GM12892 (cell line): ENCODE results near the gene C1orf210.

Experiments used
- POLR2A ChIP-seq: IDR thresholded peaks from 2 replicates; pipeline ENCODE4 v1.6.1; 2011; ENCODE audit warnings: low read depth, low read length, control low read depth
- POLR2AphosphoS5 ChIP-seq: IDR thresholded peaks from 2 replicates; pipeline ENCODE4 v1.6.1; 2011; ENCODE audit warnings: low read depth, low read length, control low read depth

- no peak for TF ChIP-seq POLR2A
- no peak for TF ChIP-seq POLR2AphosphoS5
These were observed 23.4 kb upstream of the C1orf210 start for GRCh38 chr1:43308635-43309404.
